ENCODE measurements around the gene ZNF595.
A peak's percentile ranks its signal among the peaks of the same experiment; 100 is the strongest.
"Not testable (repeated sequence)": the region's sequence is repeated elsewhere in the genome, so short reads cannot be mapped to it uniquely, and the experiment has no call there.

ZNF595 gene

DNA sequence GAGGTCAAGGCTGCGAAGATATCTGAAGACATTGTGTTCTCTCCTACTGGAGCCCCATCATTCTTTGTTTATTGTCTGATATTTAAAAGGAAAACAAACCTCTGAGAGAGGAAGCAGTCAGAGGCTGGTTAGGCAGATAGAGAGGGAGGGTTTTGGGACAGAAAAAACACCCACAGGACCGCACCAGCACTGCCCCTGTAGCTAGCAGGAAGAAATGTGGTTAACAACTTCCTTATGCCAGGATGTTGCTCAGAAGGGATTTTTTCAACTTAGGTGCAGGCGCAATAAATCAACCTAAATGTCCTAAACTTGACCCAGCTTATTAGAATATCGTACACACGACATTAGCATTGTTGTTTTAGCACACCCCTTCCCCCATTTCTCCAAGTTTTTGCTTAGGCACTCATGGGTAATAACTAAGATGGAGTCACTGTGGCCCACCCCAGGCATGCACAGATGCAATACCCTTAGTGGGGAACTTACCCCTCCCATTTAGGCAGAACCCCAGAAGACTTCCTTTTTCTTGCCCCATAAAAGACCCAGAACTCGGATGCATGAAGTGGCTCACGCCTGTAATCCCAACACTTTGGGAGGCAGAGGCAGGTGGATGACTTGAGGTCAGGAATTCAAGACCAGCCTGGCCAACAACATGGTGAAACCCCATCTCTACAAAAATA lies 68.4 kb downstream of the ZNF595 start:
- TF ChIP-seq, protein P1, sequence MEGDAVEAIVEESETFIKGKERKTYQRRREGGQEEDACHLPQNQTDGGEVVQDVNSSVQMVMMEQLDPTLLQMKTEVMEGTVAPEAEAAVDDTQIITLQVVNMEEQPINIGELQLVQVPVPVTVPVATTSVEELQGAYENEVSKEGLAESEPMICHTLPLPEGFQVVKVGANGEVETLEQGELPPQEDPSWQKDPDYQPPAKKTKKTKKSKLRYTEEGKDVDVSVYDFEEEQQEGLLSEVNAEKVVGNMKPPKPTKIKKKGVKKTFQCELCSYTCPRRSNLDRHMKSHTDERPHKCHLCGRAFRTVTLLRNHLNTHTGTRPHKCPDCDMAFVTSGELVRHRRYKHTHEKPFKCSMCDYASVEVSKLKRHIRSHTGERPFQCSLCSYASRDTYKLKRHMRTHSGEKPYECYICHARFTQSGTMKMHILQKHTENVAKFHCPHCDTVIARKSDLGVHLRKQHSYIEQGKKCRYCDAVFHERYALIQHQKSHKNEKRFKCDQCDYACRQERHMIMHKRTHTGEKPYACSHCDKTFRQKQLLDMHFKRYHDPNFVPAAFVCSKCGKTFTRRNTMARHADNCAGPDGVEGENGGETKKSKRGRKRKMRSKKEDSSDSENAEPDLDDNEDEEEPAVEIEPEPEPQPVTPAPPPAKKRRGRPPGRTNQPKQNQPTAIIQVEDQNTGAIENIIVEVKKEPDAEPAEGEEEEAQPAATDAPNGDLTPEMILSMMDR (IDR thresholded peaks at IDR 0.05; ENCODE audit: low read depth, low read length, missing control alignments), result no peak
- H3K4me3 ChIP-seq (ENCODE audit: low read depth, low read length), result no peak overlapping the region
- DNase-seq (ENCODE audit: low read depth), result no peak

DNA sequence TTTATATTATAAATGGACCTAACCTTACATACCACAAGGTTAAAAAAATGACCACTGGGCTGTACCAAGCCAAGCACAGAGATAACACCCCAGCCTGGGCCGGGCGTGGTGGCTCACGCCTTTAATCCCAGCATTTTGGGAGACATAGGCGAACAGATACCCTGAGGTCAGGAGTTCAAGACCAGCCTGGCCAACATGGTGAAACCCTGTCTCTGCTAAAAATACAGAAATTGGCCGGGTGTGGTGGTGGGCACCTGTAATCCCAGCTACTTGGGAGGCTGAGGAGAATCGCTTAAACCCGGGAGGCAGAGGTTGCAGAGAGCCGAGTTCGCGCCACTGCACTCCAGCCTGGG lies 70.8 kb downstream of the ZNF595 start:
- H3K4me3 ChIP-seq (ENCODE audit: low read depth, low read length), result peak overlapping the region; percentile 60

DNA sequence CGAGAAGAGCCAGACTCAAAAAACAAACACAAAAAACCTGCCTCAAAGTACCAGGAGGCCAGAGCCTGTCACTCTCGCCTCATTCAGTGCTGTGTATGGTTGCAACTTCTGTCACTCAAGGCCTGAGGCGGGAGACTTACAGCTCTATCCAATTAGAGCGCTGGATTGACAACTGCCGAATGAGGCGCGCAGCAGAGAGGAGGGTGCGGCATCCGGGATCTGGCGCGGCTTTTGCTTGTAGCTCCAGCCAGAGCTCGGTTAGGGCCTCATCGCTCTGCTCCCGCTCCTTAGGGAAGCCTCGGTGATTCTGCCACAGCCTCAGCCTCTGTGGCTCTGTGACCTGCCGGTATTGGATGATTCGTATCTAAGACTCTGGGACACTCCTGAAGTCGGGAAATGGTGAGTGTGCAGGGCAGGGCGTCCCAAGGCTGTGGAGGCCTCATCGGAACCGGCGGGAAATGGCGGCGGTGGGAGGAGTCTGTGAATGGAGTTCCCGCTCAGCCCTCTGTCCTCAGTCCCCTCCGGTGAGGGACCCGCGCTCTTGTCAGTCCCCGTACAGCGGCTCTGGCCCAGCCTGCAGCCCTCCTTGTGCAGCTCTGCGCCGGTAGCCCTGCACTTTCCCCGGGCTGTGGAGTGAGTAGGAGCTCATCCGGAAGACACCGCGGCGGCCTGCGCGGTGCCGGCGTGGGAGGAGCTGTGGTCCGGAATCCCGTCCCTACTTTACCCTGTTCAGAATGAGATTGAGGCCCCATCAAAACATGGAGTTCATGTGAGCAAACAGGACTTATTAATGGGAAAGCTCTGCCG lies 71.4 kb downstream of the ZNF595 start, which contains the start of gene ZNF718:
Gene ZNF718, plus strand, starts transcription at position 227 of the 807 bp plus-strand sequence. Its CDS starts 170 bp downstream, at position 397.
- DNase-seq (ENCODE audit: low read depth), result peak; percentile 97
- TF ChIP-seq, protein P1 (IDR thresholded peaks at IDR 0.05; ENCODE audit: low read depth, low read length, missing control alignments), result no peak
- H3K4me3 ChIP-seq (ENCODE audit: low read depth, low read length), result peak within 1 kb of the TSS; percentile 60

More for the DNA sequence above, 70.8 kb downstream of the ZNF595 start:
- DNase-seq (ENCODE audit: low read depth), result not testable (repeated sequence)

DNA sequence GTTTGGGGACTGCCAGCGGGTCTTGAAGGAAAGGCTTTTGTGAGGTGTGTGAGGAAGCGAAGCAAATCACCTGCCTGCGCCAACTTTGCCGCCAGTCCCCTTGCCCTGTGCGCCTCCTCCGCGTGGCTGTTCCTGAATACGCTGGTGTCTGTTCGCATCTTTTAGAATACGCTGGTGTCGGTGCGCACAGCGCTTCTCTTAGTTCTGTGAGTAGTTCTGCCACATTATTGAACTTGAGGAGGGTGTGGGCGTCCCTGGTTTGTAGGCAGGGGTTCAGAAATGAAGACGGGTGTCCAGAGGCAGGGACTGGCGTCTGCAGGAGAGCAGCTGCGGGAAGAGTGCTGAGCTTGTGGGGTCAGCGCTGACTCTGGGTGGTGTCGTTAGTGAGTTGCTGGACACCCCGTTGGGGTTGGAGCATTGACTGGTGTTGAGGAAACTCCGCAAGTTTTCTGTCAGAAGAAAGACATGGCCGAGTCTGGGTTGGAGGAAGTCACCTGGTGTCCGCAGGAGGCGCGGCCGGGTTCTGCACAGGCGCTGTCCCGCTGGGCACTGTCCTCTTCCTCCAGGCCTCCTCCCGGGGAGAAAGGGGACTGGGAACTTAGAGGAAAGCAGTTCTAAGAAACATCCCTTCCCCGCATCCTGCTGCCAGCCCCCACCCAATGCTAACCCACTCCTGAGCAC lies 72.1 kb downstream of the ZNF595 start:
- H3K4me3 ChIP-seq (ENCODE audit: low read depth, low read length), result peak overlapping the region; percentile 60
- TF ChIP-seq, protein P1 (IDR thresholded peaks at IDR 0.05; ENCODE audit: low read depth, low read length, missing control alignments), result no peak
- DNase-seq (ENCODE audit: low read depth), result no peak

DNA sequence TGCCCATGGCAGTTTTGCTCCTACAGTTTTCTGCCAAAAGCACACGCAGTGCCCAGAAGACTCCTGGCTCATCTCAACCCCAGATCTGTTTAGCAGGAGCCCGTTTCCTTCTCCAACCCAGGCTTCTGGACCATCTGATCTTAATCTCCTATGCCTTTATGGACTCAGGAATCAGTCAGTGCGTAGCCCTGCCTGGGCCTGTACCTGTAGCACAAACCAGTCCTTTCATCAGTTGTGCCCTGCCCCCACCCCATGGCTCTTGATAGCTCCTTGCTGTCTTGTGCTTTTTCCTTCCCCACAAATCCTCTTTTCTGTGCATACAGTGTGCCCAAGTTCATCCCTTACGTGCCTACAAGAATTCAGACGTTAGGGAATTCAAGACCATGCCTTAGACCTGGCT lies 72.7 kb downstream of the ZNF595 start:
- H3K4me3 ChIP-seq (ENCODE audit: low read depth, low read length), result peak overlapping the region; percentile 60
- TF ChIP-seq, protein P1 (IDR thresholded peaks at IDR 0.05; ENCODE audit: low read depth, low read length, missing control alignments), result no peak
- DNase-seq (ENCODE audit: low read depth), result no peak

DNA sequence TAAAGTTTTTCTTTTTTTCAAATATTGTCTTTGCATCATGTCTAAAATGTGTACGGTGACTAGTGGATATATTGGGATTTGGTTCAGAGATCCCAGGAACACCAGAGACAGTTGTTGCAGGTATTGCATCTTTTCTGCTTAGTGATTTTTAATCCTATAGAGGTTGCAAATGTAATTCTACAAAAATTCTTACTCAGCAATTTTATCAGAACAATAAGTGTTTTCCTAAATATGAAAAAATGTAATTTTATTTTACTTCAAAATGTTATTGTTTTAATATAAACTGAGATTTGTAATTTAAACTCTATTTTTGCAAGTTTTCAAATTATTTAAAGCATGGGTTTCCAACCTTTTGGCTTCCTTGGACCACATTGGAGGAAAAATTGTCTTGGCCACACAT lies 79.4 kb downstream of the ZNF595 start:
- DNase-seq (ENCODE audit: low read depth), result no peak
- TF ChIP-seq, protein P1 (IDR thresholded peaks at IDR 0.05; ENCODE audit: low read depth, low read length, missing control alignments), result no peak
- no peak overlapping the region for H3K4me3 ChIP-seq (ENCODE audit: low read depth, low read length)

All from GM12864 (cell line).